Fibroblast of peridontal ligament (primary cell): ENCODE results near the gene AKAP9.
A peak's percentile ranks its signal among the peaks of the same experiment; 100 is the strongest.
"Not testable (repeated sequence)": the region's sequence is repeated elsewhere in the genome, so short reads cannot be mapped to it uniquely, and the experiment has no call there.

Experiments
- DNase-seq: peaks from one replicate; pipeline ENCODE4 v3.0.0-alpha.2; 2010; ENCODE audit errors: extremely low read depth

Gene AKAP9

GRCh38 chr7:92134271-92135051 is 193.8 kb downstream of the AKAP9 start, which contains the start of gene CYP51A1:
TSS of gene CYP51A1 (minus strand) at chr7:92134477. CDS start at chr7:92134364, 113 bp downstream.
- peak; percentile 92 for DNase-seq

GRCh38 chr7:92135052-92135889 is 194.6 kb downstream of the AKAP9 start:
- peak; percentile 53 for DNase-seq

GRCh38 chr7:92137557-92137956 is 196.9 kb downstream of the AKAP9 start:
- DNase-seq: no peak

GRCh38 chr7:92141161-92141560 is 200.5 kb downstream of the AKAP9 start:
- DNase-seq: no peak

- DNase-seq: not testable (repeated sequence)
These were observed 202.1 kb downstream of the AKAP9 start for GRCh38 chr7:92142791-92143190.

- not testable (repeated sequence) for DNase-seq
These were observed 202.7 kb downstream of the AKAP9 start for GRCh38 chr7:92143192-92143880.

GRCh38 chr7:92149736-92150239 is 209.1 kb downstream of the AKAP9 start:
- no peak for DNase-seq

- DNase-seq: no peak
These were observed 209.9 kb downstream of the AKAP9 start for GRCh38 chr7:92150450-92151017.

GRCh38 chr7:92155108-92155739 is 214.6 kb downstream of the AKAP9 start:
- DNase-seq: no peak

GRCh38 chr7:92156990-92157389 is 216.3 kb downstream of the AKAP9 start:
- peak; percentile 80 for DNase-seq

- peak; percentile 98 for DNase-seq
These were observed 218.3 kb downstream of the AKAP9 start for GRCh38 chr7:92158660-92159575.
